Astrocyte of the cerebellum (primary cell): ENCODE measurements around the gene GID8.

Experiments
- DNase-seq: peaks from one replicate; pipeline ENCODE4 v3.0.0-alpha.2; 2011; ENCODE audit warnings: low read depth
- H3K4me3 ChIP-seq: 2 replicates; pipeline ENCODE4 v1.5.1; 2011; ENCODE audit warnings: mild to moderate bottlenecking, low read depth, low read length, moderate library complexity
- in situ Hi-C: cut with HindIII; loops from 2 replicates; pipeline ENCODE4 v1.10.0; 2017; ENCODE audit warnings: low sequenced_read_pairs
- TF ChIP-seq, protein P1 (sequence below): IDR thresholded peaks from 2 replicates; pipeline ENCODE4 v1.5.1; 2012; ENCODE audit warnings: low read length, low read depth, moderate library complexity, mild to moderate bottlenecking; ENCODE audit errors: missing control alignments

The GID8 gene

DNA sequence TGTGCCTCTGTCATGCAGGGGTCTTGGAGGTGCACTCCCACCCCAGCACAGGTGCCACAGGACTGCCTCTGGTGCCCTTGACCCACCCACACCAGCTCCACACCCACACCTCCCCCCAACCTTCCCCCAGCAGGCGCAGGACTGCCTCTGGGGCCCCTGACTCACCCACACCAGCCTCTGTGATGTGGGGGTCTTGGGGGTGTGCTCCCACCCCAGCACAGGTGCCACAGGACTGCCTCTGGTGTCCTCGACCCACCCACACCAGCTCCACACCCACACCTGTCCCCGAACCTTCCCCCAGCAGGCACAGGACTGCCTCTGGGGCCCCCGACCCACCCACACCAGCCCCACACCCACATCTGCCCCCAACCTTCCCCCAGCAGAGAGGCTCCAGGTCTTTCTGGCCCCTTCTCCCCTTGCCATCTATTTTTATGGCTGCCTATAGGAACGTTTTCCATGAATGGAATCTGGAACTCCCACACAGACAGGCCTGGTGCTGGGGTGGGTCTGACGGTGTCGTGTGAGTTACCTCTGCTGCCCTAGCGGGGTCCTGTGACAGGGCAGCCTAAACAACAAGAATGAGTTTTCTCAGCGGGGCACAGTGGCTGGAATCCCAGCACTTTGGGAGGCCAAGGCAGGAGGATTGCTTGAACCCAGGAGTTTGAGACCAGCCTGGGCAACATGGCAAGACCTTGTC lies 38.0 kb downstream of the GID8 start:
- DNase-seq, result no peak
- in situ Hi-C loops, result no loop called here
- TF ChIP-seq, protein P1, sequence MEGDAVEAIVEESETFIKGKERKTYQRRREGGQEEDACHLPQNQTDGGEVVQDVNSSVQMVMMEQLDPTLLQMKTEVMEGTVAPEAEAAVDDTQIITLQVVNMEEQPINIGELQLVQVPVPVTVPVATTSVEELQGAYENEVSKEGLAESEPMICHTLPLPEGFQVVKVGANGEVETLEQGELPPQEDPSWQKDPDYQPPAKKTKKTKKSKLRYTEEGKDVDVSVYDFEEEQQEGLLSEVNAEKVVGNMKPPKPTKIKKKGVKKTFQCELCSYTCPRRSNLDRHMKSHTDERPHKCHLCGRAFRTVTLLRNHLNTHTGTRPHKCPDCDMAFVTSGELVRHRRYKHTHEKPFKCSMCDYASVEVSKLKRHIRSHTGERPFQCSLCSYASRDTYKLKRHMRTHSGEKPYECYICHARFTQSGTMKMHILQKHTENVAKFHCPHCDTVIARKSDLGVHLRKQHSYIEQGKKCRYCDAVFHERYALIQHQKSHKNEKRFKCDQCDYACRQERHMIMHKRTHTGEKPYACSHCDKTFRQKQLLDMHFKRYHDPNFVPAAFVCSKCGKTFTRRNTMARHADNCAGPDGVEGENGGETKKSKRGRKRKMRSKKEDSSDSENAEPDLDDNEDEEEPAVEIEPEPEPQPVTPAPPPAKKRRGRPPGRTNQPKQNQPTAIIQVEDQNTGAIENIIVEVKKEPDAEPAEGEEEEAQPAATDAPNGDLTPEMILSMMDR, result no peak
- no peak overlapping the region for H3K4me3 ChIP-seq

DNA sequence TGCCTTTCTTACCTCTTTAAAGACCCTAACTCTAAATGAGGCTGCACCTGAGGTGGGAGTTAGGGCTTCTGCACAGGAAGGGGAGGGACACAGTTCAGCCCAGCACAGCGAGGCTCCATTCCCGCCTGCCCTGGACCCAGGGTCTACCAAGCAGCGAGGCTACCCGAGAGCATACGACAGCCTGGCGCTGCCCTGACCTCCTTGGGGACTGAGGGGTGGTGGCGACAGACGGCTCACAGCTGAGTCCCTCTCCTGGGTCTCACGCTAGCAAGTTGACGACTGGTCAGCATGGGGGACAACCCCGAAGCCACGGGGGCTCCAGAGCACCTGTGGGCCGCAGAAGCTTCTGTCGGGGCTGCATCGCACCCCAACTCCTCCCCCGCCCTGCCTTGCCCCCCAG lies 38.9 kb downstream of the GID8 start:
- no peak for DNase-seq
- in situ Hi-C loops, result no loop called here
- TF ChIP-seq, protein P1, result no peak
- H3K4me3 ChIP-seq, result no peak overlapping the region

DNA sequence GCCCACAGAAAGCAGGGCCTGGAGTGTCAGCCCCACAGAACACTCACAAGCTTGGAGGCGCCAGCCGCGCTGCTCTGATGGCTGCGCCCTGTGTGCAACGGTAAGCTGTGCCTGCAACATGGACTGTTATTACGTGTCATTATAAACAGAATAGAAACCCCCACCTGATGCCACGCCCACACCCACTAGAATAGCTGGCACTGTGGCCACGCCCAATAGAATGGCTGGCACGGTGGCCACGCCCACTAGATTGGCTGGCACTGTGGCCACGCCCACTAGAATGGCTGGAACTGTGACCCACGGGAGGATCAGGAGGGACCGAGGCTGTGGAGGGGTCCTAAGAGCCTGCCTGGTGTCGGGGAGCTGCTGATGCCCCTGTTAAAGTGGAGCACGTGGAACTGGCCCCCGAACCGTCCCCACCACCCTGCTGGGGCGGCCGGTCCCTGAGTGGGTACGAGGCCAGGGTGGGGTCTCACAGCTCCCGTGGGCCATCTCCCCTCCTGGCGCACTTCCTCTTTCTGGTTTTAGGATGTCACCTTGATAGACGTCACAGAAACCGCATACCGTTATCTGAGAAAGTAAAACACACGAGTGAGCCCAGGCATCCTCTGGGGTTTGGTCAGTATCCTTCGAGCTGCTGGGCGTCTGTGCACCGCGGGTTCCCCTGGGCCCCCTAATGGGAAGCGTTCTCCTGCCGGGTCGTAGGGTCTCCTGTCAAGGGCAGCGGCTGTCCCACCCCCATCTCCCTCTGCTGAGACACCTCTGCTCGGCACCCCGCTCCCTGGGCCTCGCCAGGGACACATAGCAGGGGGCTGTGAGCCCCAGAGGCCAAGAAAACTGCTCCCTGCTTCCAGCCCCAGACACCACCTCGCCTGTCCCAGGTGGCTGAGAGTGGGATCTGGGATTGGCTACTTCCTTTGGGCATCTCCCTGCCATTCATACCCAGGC lies 39.9 kb downstream of the GID8 start:
- no peak overlapping the region for H3K4me3 ChIP-seq
- TF ChIP-seq, protein P1, result no peak
- in situ Hi-C loops, result no loop called here
- no peak for DNase-seq

DNA sequence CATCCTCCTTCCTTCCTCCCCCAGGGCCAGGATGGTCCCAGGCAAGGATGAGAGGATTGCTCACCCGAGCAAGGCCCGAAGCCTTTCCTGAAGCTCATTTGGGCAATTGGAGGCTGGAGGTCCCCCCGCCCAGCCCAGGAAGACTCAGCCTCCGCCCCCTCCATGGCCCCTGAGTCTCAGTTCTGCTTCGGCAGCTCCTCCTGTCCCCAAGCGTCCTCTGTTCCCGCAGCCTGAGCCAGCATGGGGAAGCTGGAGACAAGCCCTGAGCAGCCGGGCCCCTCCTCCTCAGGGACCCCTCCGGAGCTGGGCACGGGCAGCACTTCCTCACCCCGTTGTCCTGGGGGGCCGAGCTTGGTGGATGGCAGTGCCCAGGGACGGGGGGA lies 40.6 kb downstream of the GID8 start:
- H3K4me3 ChIP-seq, result no peak overlapping the region
- no peak for DNase-seq
- in situ Hi-C loops, result no loop called here

DNA sequence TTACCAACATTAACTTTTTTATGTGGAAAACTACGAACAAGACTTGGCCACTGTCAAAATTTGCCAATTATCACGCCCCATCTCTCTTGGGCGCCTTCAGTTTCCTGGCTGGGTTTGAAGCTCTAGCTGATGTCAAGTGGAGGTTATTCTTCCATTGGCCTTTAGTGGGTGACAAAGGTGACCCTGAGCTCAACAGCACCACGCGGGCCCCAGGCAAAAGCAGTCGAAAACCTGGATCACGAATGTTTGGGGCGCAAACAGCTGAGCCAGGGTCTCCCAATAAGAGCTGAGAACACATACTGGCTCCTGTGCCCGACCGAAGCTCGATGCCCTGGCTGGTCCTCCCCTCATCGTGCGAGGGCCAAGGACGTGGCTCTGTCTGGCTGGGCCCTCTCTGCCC lies 41.4 kb downstream of the GID8 start:
- no peak overlapping the region for H3K4me3 ChIP-seq
- in situ Hi-C loops, result no loop called here
- DNase-seq, result no peak
- TF ChIP-seq, protein P1, result no peak

More for the DNA sequence above, 40.6 kb downstream of the GID8 start:
- TF ChIP-seq, protein P1, result no peak

DNA sequence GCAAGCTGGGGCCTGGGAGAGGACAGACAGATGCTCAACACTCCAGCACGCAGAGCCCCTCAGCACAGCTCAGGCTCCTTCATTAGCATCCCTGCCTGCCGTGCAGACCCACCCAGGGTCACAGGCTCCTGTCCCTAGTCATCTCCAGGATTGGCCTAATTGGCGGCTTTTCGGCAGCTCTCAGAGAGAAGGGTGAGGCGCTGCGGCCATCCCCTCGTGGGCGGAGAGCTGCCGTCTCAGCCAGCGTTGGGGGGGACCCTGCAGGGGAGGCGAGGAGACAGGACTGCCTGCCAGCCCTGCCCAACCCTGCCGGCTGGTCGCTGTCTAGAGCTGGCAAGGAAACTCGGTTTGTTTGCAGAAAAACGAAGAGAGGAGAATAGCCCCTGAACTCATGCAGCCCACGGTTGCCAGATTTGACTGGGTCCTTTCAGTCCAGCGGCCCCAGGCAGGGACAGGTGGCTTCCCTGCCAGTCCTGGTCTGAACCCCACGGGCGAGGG lies 42.0 kb downstream of the GID8 start:
- no peak for DNase-seq
- in situ Hi-C loops, result no loop called here
- H3K4me3 ChIP-seq, result no peak overlapping the region
- TF ChIP-seq, protein P1, result no peak
